Measurements from ENCODE around the gene KRTAP9-9.
"Not testable (repeated sequence)": the region's sequence is repeated elsewhere in the genome, so short reads cannot be mapped to it uniquely, and the experiment has no call there.

- TF ChIP-seq EZH2 (IDR thresholded peaks at IDR 0.05; ENCODE audit: insufficient read depth, poor library complexity, severe bottlenecking); EZH2phosphoT487 (IDR thresholded peaks at IDR 0.05; ENCODE audit: insufficient read depth, low read depth): not testable (repeated sequence)
These were observed 20.5 kb downstream of the KRTAP9-9 start, which contains the start of gene KRTAP9-7 for GRCh38 chr17:41275648-41276190.
